ENCODE measurements around the gene HACE1. TPM values are rescaled to one million over a fixed set of nuclear protein-coding genes. Genes with fewer than 3 reads are reported as not detected.
"Not testable (repeated sequence)": the region's sequence is repeated elsewhere in the genome, so short reads cannot be mapped to it uniquely, and the experiment has no call there.

HACE1 gene
- total RNA-seq, 1 experiment from 2014 or later, result 15.9 TPM

DNA sequence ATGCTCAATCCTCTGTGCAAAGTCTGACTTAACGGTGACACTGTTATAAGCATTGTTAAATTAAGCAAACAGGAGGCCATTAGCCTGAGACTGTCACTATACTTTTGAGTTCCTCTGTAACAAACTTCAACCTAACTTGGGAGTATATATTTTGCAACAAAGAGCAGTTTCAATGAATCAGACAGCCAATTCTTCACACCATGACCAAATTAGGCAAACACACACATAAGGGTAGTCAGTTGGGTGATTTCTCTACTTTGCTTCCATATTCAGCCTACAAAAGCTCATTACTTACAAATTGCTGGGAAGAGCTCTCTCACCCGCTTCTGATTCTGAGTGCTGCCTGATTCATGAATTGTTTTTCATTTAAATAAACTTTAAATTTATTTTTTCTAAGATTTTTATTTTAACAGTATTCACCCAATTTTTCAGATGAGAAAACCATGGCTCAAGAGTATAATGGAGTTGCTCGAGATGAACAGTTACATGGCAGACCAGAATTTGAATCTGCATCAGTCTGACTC, 60.5 kb downstream of the HACE1 start:
- DNase-seq, result no peak
- no peaks in the 10 kb centered on the region for H3K4me1 ChIP-seq
- no peaks in the 10 kb centered on the region; the same call in 1 of the 2 replicates for H3K9me3 ChIP-seq (replicated peaks)
- H3K36me3 ChIP-seq, result peaks cover 11% of the 10 kb centered on the region
- H3K27ac ChIP-seq, result no peak overlapping the region
- H3K27me3 ChIP-seq, result no peaks in the 10 kb centered on the region
- H3K4me3 ChIP-seq, result no peak overlapping the region

- H3K36me3 ChIP-seq, result peaks cover 11% of the 10 kb centered on the region
- no peak overlapping the region for H3K27ac ChIP-seq
- no peaks in the 10 kb centered on the region for H3K4me1 ChIP-seq
- no peaks in the 10 kb centered on the region for H3K9me3 ChIP-seq (replicated peaks)
- no peaks in the 10 kb centered on the region for H3K27me3 ChIP-seq
- no peak overlapping the region for H3K4me3 ChIP-seq
- no peak for DNase-seq
Measured at GRCh38 chr6:104796031-104796785, 63.5 kb downstream of the HACE1 start.

DNA sequence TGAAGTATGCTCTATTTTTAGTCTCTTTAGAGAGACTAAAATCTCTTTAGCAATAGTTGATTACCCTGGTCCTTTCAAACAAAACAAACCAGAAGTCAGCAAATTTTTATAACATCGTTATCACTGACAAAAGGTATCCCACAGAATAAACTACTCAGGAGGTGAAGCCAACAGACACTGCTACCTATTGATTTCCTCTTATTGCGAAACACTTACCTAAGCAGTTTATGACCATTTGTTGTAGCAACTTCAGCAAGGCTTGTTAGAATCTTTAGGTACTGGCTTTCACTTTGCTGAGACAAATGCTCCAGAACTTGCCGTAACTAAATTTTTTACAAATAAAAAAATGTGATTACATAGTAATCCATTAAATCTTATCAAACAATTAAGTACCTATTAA, 64.4 kb downstream of the HACE1 start:
- no peaks in the 10 kb centered on the region for H3K4me1 ChIP-seq
- no peak for DNase-seq
- no peak overlapping the region for H3K4me3 ChIP-seq

GRCh38 chr6:104789770-104790190, 69.9 kb downstream of the HACE1 start:
- Histone ChIP-seq H3K4me1 (no peaks in the 10 kb centered on the region), H3K4me3 (no peak overlapping the region), H3K27me3 (no peaks in the 10 kb centered on the region), H3K27ac (no peak overlapping the region), H3K9me3 (replicated peaks) (no peaks in the 10 kb centered on the region), H3K36me3 (peaks cover 5% of the 10 kb centered on the region; the same call in 1 of the 2 replicates)
- peak in 1 of 2 experiments; percentile 42 for DNase-seq

More for the DNA sequence above, 64.4 kb downstream of the HACE1 start:
- peaks cover 13% of the 10 kb centered on the region for H3K36me3 ChIP-seq
- no peaks in the 10 kb centered on the region for H3K9me3 ChIP-seq (replicated peaks)
- H3K27me3 ChIP-seq, result no peaks in the 10 kb centered on the region
- H3K27ac ChIP-seq, result no peak overlapping the region

DNA sequence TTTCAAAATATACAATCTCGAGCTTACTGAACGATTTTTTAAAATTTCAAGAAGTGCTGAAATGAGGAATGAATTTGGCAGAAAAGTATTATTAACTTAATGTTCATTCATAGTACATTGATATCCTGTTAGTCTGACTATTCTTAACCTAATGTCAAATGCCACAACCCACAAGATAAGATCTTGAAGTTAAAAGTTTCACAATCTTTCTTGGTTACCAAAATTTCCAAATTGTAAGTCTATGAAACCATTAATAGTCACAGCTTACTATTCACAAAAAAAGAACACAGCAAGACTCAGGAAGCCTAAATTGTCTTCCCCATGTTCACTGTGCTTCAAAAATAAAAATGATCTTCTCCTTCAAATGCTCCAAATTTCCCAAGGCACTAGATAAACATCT, 71.3 kb downstream of the HACE1 start:
- no peak for DNase-seq
- Histone ChIP-seq H3K36me3 (peaks cover 7% of the 10 kb centered on the region), H3K9me3 (replicated peaks) (no peaks in the 10 kb centered on the region), H3K4me3 (no peak overlapping the region), H3K27me3 (no peaks in the 10 kb centered on the region), H3K27ac (no peak overlapping the region), H3K4me1 (no peaks in the 10 kb centered on the region)

GRCh38 chr6:104787305-104787704, 72.4 kb downstream of the HACE1 start:
- peaks cover 15% of the 10 kb centered on the region for H3K36me3 ChIP-seq
- H3K4me1 ChIP-seq, result no peaks in the 10 kb centered on the region
- H3K27ac ChIP-seq, result no peak overlapping the region
- H3K9me3 ChIP-seq (replicated peaks), result no peaks in the 10 kb centered on the region
- DNase-seq, result no peak
- no peaks in the 10 kb centered on the region for H3K27me3 ChIP-seq
- H3K4me3 ChIP-seq, result no peak overlapping the region

GRCh38 chr6:104784884-104785283, 74.8 kb downstream of the HACE1 start:
- H3K27me3 ChIP-seq, result no peaks in the 10 kb centered on the region
- H3K9me3 ChIP-seq (replicated peaks), result no peaks in the 10 kb centered on the region
- H3K4me1 ChIP-seq, result no peaks in the 10 kb centered on the region
- no peak overlapping the region for H3K27ac ChIP-seq
- DNase-seq, result no peak
- no peak overlapping the region for H3K4me3 ChIP-seq
- H3K36me3 ChIP-seq, result peaks cover 17% of the 10 kb centered on the region

- no peaks in the 10 kb centered on the region for H3K27me3 ChIP-seq
Measured at GRCh38 chr6:104771258-104771832, 88.4 kb downstream of the HACE1 start.

DNA sequence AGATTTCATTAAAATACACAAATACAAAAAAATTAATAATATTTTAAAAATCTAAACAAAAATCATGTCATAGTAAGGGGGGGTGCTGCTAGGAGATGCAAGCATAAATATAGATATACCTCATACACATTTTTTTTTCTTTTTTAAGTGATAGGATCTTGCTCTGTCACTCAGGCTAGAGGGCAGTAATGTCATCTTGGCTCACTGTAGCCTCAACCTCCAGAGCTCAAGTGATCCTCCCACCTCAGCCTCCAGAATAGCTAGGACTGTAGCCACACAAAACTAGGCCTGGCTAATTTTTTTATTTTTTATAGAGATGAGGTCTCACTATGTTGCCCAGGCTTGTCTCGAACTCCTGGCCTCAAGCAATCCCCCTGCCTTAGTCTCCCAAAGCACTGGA, 90.8 kb downstream of the HACE1 start:
- Histone ChIP-seq H3K27me3 (no peaks in the 10 kb centered on the region), H3K4me1 (no peaks in the 10 kb centered on the region), H3K27ac (no peak overlapping the region), H3K4me3 (no peak overlapping the region), H3K9me3 (replicated peaks) (no peaks in the 10 kb centered on the region), H3K36me3 (peaks cover 18% of the 10 kb centered on the region; the same call in 1 of the 2 replicates)
- no peak for DNase-seq

More at GRCh38 chr6:104771258-104771832, 88.4 kb downstream of the HACE1 start:
- Histone ChIP-seq H3K36me3 (peaks cover 16% of the 10 kb centered on the region; the same call in 1 of the 2 replicates), H3K4me1 (no peaks in the 10 kb centered on the region), H3K4me3 (no peak overlapping the region), H3K27ac (no peak overlapping the region), H3K9me3 (replicated peaks) (no peaks in the 10 kb centered on the region)
- peak in 1 of 2 experiments; percentile 48 for DNase-seq

DNA sequence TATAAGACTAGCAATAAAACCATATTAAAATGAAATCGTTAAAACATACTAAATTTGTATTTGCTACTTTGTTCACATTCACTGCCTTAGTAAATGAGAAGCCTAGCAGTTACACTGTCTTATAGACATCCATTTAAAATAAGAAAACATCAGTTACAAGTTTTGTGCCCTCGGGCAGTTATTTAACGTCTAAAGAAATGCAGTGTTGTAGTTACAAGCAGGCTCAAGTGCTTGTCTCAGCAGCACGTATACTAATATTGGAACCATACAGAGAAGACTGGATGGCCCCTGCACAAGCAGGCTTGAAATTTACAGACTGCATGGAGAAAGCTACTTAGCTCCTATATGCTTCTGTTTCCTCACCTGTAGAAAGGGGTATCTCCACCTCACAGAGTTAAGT, 93.1 kb downstream of the HACE1 start:
- Histone ChIP-seq H3K27me3 (no peaks in the 10 kb centered on the region), H3K27ac (no peak overlapping the region), H3K36me3 (peaks cover 15% of the 10 kb centered on the region; the same call in 1 of the 2 replicates), H3K4me3 (no peak overlapping the region), H3K9me3 (replicated peaks) (no peaks in the 10 kb centered on the region; the same call in 1 of the 2 replicates), H3K4me1 (no peaks in the 10 kb centered on the region)
- no peak for DNase-seq

DNA sequence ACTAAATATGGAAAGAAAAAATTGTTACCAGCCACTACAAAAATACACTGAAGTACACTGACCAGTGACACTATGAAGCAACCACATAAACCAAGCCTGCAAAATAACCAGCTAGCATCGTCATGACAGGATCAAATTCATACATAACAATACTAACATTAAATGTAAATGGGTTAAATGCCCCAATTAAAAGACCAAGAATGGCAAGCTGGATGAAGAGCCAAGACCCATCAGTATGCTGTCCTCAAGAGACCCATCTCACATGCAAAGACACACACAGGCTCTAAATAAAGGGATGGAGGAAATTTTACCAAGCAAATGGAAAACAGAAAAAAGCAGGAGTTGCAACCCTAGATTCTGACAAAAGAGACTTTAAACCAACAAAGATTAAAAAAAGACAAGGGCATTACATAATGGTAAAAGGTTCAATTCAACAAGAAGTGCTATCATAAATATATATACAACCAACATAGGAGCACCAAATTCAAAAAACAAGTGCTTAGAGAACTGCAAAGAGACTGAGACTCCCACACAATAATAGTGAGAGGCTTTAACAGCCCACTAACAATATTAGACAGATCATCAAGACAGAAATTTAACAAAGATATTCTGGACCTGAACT, 104.8 kb downstream of the HACE1 start:
- Histone ChIP-seq H3K9me3 (replicated peaks) (0 out of 2 replicates have a peak, but pooled peaks cover 8% of the 10 kb centered on the region), H3K36me3 (no peaks in the 10 kb centered on the region)
- DNase-seq, result no peak

DNA sequence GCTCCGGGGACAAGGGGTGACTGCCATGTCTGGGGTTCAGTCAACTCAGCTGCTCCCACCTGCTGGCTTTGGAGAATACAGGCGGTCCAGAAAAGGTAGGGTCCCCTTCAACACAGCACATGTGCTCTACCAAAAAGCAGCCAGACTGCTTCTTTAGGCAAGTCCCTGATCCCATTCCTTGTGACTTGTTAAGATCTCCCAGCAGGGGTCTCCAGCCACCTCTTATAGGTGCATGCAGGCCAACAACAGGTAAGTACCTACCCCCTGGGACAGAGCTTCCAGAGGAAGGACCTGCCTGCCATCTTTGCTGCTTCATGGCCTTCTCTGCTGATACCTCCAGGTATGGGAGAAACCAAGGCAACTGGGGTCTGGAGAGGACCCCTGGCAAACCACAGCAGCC, 106.5 kb downstream of the HACE1 start:
- Histone ChIP-seq H3K9me3 (replicated peaks) (0 out of 2 replicates have a peak, but pooled peaks cover 8% of the 10 kb centered on the region), H3K4me1 (no peaks in the 10 kb centered on the region), H3K27ac (no peak overlapping the region), H3K36me3 (no peaks in the 10 kb centered on the region), H3K27me3 (no peaks in the 10 kb centered on the region), H3K4me3 (no peak overlapping the region)
- no peak for DNase-seq

More for the DNA sequence above, 104.8 kb downstream of the HACE1 start:
- Histone ChIP-seq H3K4me1 (no peaks in the 10 kb centered on the region), H3K27me3 (no peaks in the 10 kb centered on the region), H3K4me3 (no peak overlapping the region), H3K27ac (no peak overlapping the region)

DNA sequence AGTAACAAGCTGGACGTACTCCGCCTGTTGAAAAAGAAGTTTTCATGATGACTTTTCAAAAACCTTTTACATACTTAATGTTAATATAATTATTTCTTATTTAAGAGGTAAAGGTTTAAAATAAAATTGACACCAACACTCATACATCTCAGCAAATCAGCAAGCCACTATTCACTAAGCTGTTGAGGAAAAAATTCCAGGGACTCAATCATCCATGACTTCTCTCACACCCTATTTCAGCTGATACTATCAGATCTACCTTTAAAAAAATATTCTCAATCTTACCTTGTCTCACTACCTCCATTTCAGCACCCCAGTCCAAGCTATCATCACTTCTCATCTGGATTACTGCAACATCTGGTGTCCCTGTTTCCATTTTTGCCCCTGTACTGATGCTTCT, 109.3 kb downstream of the HACE1 start:
- Histone ChIP-seq H3K27me3 (no peaks in the 10 kb centered on the region), H3K4me3 (no peak overlapping the region), H3K27ac (no peak overlapping the region), H3K9me3 (replicated peaks) (0 out of 2 replicates have a peak, but pooled peaks cover 4% of the 10 kb centered on the region), H3K36me3 (no peaks in the 10 kb centered on the region), H3K4me1 (no peaks in the 10 kb centered on the region)
- DNase-seq, result no peak

DNA sequence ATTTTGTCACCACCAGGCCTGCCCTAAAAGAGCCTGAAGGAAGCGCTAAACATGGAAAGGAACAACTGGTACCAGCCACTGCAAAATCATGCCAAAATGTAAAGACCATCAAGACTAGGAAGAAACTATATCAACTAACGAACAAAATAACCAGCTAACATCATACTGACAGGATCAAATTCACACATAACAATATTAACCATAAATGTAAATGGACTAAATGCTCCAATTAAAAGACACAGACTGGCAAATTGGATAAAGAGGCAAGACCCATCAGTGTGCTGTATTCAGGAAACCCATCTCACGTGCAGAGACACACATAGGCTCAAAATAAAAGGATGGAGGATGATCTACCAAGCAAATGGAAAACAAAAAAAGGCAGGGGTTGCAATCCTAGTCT, 120.6 kb downstream of the HACE1 start:
- not testable (repeated sequence) for H3K27me3 ChIP-seq; H3K4me3 ChIP-seq; H3K9me3 ChIP-seq (replicated peaks); DNase-seq; H3K27ac ChIP-seq; H3K36me3 ChIP-seq; H3K4me1 ChIP-seq

- not testable (repeated sequence) for H3K4me1 ChIP-seq; H3K4me3 ChIP-seq; H3K9me3 ChIP-seq (replicated peaks); H3K36me3 ChIP-seq; H3K27ac ChIP-seq; H3K27me3 ChIP-seq; DNase-seq
Measured at GRCh38 chr6:104737567-104737966, 122.2 kb downstream of the HACE1 start.
